22Rv1 (cell line): Measurements from ENCODE around the gene GRIK4.

ENCODE experiments used
- H3K27ac ChIP-seq: fragments of 450-650 bp; 2 replicates; pipeline ENCODE4 v1.5.1; 2017
- CTCF ChIP-seq: fragments of 450-650 bp; IDR thresholded peaks from 2 replicates; pipeline ENCODE4 v1.5.1; 2017; ENCODE audit warnings: mild to moderate bottlenecking
- ZFX ChIP-seq: fragments of 450-650 bp; IDR thresholded peaks from 2 replicates; pipeline ENCODE4 v1.6.1; 2017; ENCODE audit warnings: antibody characterized with exemption, borderline replicate concordance

The GRIK4 gene

GRCh38 chr11:120853435-120853834, 341.9 kb downstream of the GRIK4 start:
- no peak overlapping the region for H3K27ac ChIP-seq
- TF ChIP-seq CTCF, result no peak

- TF ChIP-seq ZFX (no peak), CTCF (no peak)
- no peak overlapping the region for H3K27ac ChIP-seq
Observed at GRCh38 chr11:120854988-120855387, 343.4 kb downstream of the GRIK4 start.

GRCh38 chr11:120857508-120857907, 346.0 kb downstream of the GRIK4 start:
- TF ChIP-seq CTCF (no peak), ZFX (no peak)

GRCh38 chr11:120858740-120859139, 347.2 kb downstream of the GRIK4 start:
- no peak overlapping the region for H3K27ac ChIP-seq
- TF ChIP-seq ZFX, result no peak
- no peak for TF ChIP-seq CTCF

More at GRCh38 chr11:120857508-120857907, 346.0 kb downstream of the GRIK4 start:
- H3K27ac ChIP-seq, result no peak overlapping the region

- no peak overlapping the region for H3K27ac ChIP-seq
- TF ChIP-seq CTCF, result no peak
- no peak for TF ChIP-seq ZFX
Observed at GRCh38 chr11:120859552-120860295, 348.2 kb downstream of the GRIK4 start.

GRCh38 chr11:120863359-120863758, 351.8 kb downstream of the GRIK4 start:
- TF ChIP-seq CTCF, result no peak
- no peak for TF ChIP-seq ZFX
- H3K27ac ChIP-seq, result no peak overlapping the region

GRCh38 chr11:120867024-120867423, 355.5 kb downstream of the GRIK4 start:
- no peak for TF ChIP-seq CTCF
- TF ChIP-seq ZFX, result no peak
- no peak overlapping the region for H3K27ac ChIP-seq
